Omental fat pad (tissue), 4 donors: ENCODE measurements around the gene CD14. TPM values are rescaled to one million over a fixed set of nuclear protein-coding genes. Genes with fewer than 3 reads are reported as not detected.
"Not testable (repeated sequence)": the region's sequence is repeated elsewhere in the genome, so short reads cannot be mapped to it uniquely, and the experiment has no call there.

Experiments used
- ATAC-seq: fragments of 150-250 bp; one replicate; pipeline ENCODE4 v1.9.1; 2016; ENCODE audit warnings: mild to moderate bottlenecking, moderate library complexity; ENCODE audit not compliant: low FRiP score
- DNase-seq: peaks from one replicate; pipeline ENCODE4 v3.0.0-alpha.2; 2019; ENCODE audit warnings: low spot score
- total RNA-seq, 4 donors: library from RNA; depleted of rRNA; stranded (reverse); fragments of >200 nt; gene quantifications; one replicate each; pipeline ENCODE4 v1.1.0, GENCODE V29; 2016
- TF ChIP-seq, protein P1 (sequence below), 3 donors: fragments of 450-650 bp; IDR thresholded peaks; one replicate each; pipeline ENCODE4 v1.5.1; 2016 to 2017; ENCODE audit warnings: antibody characterized with exemption in 3 of 3, mild to moderate bottlenecking in 3 of 3, moderate library complexity in 2 of 3

CD14 gene
- total RNA-seq, 4 donors from 2014 or later: 129 to 173 (median 158) TPM

GRCh38 chr5:140595538-140596300, 37.3 kb downstream of the CD14 start:
- TF ChIP-seq, protein P1, sequence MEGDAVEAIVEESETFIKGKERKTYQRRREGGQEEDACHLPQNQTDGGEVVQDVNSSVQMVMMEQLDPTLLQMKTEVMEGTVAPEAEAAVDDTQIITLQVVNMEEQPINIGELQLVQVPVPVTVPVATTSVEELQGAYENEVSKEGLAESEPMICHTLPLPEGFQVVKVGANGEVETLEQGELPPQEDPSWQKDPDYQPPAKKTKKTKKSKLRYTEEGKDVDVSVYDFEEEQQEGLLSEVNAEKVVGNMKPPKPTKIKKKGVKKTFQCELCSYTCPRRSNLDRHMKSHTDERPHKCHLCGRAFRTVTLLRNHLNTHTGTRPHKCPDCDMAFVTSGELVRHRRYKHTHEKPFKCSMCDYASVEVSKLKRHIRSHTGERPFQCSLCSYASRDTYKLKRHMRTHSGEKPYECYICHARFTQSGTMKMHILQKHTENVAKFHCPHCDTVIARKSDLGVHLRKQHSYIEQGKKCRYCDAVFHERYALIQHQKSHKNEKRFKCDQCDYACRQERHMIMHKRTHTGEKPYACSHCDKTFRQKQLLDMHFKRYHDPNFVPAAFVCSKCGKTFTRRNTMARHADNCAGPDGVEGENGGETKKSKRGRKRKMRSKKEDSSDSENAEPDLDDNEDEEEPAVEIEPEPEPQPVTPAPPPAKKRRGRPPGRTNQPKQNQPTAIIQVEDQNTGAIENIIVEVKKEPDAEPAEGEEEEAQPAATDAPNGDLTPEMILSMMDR (IDR thresholded peaks at IDR 0.05): no peak

DNA sequence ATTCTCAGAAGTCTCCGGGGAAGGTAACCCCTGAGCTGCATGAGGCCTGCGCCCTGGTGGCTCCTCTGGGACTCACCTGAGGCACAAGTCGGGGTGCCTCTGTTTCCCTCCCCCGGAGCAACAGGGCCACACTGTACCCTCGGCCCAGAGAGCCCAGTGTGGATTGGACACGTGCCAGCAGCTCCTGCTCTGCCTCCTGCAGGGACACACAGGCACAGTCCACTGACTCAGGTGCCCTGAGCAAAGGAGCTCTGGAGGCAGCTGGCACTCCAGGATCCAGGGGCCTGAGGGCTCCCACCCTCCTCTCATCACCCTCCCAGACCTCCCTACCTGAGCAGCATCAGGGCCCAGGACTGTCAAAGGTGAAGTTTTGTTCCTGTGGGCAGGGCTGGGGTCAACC, 38.8 kb downstream of the CD14 start:
- DNase-seq: no peak
- TF ChIP-seq, protein P1 (IDR thresholded peaks at IDR 0.05): no peak

More at GRCh38 chr5:140595538-140596300, 37.3 kb downstream of the CD14 start:
- ATAC-seq (no peak), DNase-seq (no peak)

GRCh38 chr5:140593070-140593469, 39.9 kb downstream of the CD14 start:
- not testable (repeated sequence) for ATAC-seq, DNase-seq

More for the DNA sequence above, 38.8 kb downstream of the CD14 start:
- no peak for ATAC-seq

DNA sequence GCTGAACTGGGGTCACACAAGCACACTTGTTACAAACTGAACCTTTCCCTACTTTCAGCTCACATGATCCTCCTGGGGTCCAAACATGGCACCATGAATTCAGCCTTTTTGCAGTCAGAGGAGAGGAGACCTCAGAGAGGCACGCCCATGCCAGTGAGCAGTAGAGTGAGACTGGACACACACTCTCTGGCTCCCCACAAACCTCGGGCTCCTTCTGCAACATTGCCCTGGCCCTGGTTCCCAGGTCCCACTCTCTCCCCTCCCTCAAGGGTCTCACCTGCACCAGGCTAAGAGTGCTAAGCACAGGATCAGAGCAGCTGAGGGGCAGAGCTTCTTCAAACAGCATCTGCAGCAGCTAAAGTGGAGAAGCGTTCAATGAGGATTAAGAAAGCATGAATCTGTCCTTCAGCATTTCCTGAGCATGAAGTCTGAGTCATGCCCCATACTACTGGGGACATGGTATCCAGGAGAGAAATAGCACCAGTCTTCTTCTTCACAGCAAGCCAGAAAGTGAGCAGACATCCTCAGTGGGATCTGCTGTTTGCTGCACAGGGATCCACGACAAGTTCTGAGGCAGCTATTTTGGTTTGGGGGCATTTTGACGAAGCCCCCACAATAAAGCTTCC, 41.1 kb downstream of the CD14 start:
- TF ChIP-seq, protein P1 (IDR thresholded peaks at IDR 0.05): no peak
- DNase-seq (no peak), ATAC-seq (no peak)

DNA sequence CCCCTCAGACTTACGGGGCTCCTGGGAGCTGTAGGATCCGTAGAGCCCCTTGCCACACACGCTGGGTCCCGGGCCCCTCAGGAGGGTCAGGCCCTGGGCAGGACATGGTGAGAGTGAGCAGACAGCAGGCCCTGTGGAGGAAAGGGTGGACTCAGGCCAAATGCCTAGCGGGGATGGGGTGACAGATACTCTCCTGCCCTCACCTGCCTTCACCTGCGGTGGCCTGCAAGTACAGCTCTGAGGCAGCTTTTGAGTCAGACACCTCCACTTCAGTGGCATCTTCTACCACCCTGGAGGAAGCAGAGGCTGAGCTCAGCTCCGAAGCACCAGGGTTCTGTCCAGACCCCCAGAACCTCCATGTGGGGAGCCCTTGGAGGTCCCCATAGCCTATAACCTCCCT, 42.1 kb downstream of the CD14 start:
- DNase-seq: no peak
- TF ChIP-seq, protein P1 (IDR thresholded peaks at IDR 0.05): no peak
- no peak for ATAC-seq

DNA sequence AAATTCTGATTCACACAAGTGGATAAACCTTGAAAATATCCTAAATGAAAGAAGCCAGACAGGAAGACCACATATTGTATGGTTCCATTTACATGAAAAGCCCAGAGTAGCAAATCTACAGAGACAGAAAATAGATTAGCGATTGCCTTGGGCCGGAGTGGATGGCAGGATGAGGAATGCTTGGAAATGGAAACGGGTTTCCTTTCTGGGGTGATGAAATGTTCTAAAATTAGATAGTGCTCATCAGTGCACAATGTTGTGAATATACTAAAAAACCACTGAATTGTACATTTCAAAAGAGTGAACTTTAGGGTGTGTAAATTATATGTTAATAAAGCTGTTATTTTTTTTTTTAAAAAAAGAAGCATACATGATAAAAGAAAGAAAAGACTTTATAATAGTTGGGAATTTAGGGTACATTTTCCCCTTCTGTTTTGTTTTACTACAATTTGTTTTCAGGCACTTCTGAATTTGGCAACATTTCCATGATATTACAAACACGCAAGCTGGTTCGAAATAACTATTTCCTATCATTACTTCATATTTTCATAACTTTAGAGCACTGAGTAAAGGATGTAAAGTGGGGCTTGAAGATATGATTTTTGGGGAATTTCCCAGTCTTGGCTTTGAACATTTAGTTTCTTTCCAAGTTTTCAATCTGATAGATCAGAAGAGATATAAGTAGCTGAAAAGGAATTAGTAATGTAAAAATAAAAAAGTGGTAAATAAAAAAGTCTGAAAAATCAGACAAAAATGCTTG, 44.5 kb downstream of the CD14 start:
- peak; percentile 58 for ATAC-seq
- TF ChIP-seq, protein P1 (IDR thresholded peaks at IDR 0.05): no peak

GRCh38 chr5:140587495-140587894, 45.5 kb downstream of the CD14 start:
- ATAC-seq (no peak), DNase-seq (no peak)
- TF ChIP-seq, protein P1 (IDR thresholded peaks at IDR 0.05): no peak

More for the DNA sequence above, 44.5 kb downstream of the CD14 start:
- no peak for DNase-seq
